IPS-NIHi11 (cell line): ENCODE results near the gene USF1.

Experiments used
- DNase-seq: peaks from one replicate; pipeline ENCODE4 v3.0.0; 2012; ENCODE audit warnings: mixed read lengths, low spot score

Gene USF1, protein sequence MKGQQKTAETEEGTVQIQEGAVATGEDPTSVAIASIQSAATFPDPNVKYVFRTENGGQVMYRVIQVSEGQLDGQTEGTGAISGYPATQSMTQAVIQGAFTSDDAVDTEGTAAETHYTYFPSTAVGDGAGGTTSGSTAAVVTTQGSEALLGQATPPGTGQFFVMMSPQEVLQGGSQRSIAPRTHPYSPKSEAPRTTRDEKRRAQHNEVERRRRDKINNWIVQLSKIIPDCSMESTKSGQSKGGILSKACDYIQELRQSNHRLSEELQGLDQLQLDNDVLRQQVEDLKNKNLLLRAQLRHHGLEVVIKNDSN

GRCh38 chr1:161045736-161046604, at the start of gene USF1:
TSS of gene USF1 (minus strand) at chr1:161045977. CDS start at chr1:161043275, 2,702 bp downstream.
- DNase-seq: peak; percentile 95

- no peak for DNase-seq
Observed at GRCh38 chr1:161095230-161095629, 49.5 kb upstream of the USF1 start.

- no peak for DNase-seq
Observed at GRCh38 chr1:161094481-161094880, 48.7 kb upstream of the USF1 start.

DNA sequence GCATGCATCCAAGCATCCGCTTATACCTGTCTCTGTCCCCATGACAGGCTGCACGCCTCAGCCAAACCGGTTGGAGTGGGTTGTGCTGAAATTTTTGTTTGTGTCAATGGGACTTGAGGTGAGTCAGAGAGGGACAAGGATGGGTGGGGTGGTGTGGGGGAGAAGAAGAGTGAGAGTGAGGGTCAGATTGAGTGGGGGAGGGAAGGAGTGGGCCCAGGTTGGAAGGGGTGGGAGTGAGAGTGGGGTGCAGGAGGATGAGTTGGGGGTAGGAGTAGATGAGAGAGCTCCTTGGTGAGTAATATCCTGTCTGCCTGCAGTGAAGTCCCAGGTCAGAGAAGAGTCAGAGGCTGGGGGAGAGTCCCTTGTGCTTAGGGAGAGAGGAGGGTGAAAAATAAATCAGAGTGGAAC, 46.8 kb upstream of the USF1 start:
- DNase-seq: no peak

DNA sequence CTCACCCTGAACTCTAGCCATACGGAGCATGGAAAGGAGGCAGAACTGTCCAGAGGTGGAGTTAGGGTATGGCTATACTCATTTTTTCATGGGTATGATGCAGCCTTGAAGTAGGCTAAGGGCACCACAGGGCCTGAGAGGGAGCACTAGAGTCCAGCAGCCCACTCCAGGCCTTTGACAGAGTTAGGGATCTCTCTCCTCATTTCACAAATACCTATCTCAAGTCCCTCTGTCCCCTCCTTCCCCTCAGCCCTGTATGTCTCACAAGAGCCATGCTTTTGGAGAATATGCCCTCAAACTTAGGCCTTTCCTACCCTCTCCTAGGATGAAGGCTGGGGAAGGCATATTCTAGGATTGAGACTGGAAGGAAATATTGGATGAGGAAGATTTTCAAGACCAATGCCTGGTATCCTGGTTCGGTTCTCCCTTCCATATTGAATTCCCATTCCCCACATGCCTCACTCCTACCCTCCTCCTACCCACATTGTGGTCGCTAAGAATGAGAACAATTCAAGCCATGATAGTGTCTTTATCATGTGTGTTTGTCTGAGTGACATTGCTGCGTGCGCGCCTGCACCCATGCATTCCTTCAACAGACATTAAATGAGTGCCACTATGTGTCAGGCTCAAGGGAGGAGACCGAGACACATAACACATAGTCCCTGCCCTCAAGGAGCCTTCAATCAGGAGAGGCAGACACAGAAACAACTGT, 46.2 kb upstream of the USF1 start:
- no peak for DNase-seq

DNA sequence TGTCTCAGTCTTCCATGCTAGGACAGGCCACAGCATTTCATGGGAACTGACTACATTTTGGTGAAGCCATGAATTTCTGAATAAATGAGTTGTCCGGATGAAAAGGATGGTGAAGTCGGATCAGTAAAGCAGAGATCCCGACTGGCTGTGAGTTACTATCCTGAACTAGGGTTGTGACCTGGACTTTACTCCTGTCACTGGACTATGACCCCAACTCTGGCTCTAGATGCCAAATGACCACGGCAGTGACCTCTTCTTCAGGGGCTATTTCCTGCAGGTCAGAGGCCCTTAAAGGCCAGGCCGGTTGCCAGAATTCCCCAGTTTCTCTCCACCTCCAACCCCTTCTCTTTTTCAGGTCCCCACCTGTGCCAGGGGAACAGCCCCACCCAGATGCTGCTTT, 45.3 kb upstream of the USF1 start:
- DNase-seq: no peak

DNA sequence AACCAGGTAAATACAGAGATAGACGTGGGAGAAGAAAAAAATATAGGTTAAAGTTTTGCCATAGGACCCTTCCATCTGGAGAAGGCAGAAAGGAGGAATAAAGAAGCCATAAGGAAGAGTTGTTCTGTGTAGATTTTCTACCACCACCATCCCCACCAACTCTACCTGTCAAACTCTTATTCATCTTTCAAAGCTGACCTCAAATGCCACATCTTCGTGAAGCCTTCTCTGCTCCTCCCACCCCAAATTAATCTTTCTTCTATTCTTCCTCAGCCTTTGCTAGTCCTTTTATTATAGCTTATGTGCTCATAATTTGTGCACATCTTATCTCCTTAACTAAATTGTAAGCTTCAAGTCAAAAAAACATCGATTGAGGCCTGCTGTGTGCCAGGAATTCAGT, 44.8 kb upstream of the USF1 start:
- DNase-seq: no peak

GRCh38 chr1:161089938-161090337, 44.2 kb upstream of the USF1 start:
- DNase-seq: no peak

- peak; percentile 66 for DNase-seq
Observed at GRCh38 chr1:161089251-161089924, 43.6 kb upstream of the USF1 start, which contains the start of gene NECTIN4. TSS of gene NECTIN4 (minus strand) at chr1:161089558. CDS start at chr1:161089296, 262 bp downstream.

DNA sequence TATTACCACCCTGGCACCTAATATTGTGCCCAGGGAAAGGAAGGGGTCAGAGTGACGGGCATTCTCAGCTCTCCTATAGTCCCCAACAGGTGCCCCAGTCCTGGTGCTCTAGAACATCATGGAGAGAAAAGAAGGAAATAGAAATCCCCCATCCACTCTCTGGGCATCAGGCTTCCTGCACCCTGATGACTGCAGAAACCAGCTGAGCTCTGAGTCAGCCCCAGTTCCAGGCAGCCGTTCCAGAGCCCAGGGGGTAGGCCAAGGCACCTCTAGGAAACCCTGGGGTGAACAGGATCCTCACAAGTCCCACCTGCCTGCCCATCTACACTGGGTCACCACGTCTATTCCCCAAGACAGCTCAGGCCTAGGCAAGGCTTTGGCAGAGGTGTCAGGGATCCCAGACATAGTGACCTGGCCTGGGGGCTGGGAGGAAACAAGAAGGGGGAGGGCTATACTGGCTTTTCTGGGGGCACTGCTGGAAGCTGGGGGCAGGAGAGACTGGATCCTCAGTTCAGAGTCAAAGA, 42.9 kb upstream of the USF1 start:
- DNase-seq: no peak

- DNase-seq: no peak
Observed at GRCh38 chr1:161086457-161086856, 40.7 kb upstream of the USF1 start.

DNA sequence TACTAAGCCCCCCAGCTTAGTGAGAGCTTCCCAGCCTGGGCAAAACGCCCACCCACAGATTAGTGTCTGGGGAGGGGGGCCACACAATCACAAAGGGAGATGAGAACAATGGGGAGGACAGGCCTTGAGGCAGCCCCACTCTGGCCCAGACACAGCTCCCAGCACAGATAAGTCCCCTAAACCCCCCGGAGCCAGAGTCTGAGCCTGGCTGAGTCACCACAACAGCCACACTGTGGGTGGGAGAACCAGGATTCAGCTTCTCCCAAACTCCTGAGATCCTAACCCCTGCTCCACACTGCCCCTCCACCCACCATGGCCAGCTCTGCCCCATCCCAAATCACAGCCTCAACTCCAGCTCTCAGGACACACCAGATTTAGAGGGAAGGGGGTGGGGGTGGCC, 39.4 kb upstream of the USF1 start:
- DNase-seq: no peak

- no peak for DNase-seq
Observed at GRCh38 chr1:161084597-161084988, 38.8 kb upstream of the USF1 start.

- DNase-seq: no peak
Observed at GRCh38 chr1:161083748-161084596, 38.2 kb upstream of the USF1 start.

GRCh38 chr1:161082996-161083747, 37.4 kb upstream of the USF1 start:
- DNase-seq: peak; percentile 70

GRCh38 chr1:161082483-161082882, 36.7 kb upstream of the USF1 start:
- DNase-seq: no peak

DNA sequence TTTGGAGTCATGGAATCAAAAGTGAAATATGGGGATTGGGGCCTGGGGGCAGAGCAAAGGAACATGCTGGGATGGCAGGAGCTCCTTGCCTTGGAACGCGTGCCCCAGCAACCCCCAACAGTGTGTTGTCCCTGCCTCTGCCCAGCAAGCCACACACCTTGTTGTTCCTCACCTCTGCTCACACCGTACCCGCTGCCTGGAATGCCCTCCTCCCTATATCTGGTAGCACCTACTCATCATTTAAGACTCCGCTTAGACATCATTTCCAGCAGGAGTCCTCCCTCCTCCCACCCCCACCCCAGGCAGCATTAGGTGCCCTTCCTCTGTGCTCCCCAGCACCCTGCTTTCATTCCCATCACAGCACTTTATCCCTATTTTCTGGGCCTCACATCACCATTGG, 35.7 kb upstream of the USF1 start:
- no peak for DNase-seq

DNA sequence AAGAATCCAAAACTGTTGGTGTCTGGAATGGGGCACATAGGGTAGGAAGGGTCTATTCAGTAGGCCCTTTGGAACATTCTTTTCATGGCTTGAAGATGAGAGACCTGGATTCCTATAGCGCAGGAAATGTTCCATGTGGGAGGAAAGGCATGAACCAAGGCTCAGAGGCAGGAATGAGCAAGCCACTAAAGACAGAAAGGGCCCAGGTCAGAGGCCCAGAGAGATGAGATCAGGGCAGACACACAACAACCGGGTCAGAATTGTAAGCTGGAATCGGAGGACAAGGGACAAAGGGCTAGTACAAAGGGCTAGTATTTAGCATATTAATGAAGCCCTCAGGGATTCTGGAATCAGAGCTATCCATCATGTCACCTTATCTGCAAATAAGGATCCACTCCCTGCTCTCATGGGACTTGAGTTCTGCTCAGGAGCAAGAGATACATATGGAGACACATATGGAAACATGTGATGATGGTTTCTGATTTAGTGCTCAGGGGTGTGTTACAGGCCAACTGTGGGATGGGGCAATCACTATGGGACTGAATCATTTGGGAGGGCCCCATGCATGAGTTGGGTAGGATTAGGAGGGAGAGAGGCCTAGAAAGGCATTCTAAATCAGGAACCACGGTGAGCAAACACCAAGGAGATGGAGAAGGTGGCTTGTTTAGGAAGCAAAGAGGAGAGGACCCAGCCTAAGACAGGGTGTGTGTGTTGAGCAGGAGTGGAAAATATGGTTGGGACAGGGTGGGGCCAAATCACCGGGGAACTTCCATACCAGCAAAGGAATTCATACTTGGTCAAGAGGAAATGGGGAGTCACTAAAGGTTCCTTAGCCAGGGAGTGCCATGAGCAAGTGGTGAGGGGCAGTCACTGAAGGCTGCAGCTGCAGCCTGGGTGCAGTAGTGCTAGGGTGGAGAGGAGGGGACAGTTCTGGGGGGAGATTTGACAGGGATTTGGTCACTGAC, 34.9 kb upstream of the USF1 start:
- DNase-seq: no peak
